ENCODE results near the gene WDR20. TPM values are rescaled to one million over a fixed set of nuclear protein-coding genes. Genes with fewer than 3 reads are reported as not detected.

WDR20 gene
- total and polyA plus RNA-seq, 10 of the 15 experiments (the other 5 are each of a cell fraction or from before 2014, with no cell fraction given): 9.1 to 25.9 (median 18.4) TPM

- Histone ChIP-seq H3K27ac (ENCODE audit: control insufficient read depth, insufficient read depth) (no peak overlapping the region), H3K4me2 (ENCODE audit: control insufficient read depth, insufficient read depth) (no peak overlapping the region), H3K27me3 (replicated peaks in 1 of 2; ENCODE audit: control insufficient read depth in 2 of 2, insufficient read depth in 2 of 2, low read length in 1 of 2) (no peaks in the 10 kb centered on the region), H2AFZ (ENCODE audit: control insufficient read depth, low read depth, low read length) (no peak overlapping the region), H4K20me1 (ENCODE audit: control insufficient read depth, insufficient read depth) (peaks cover 3% of the 10 kb centered on the region; the same call in 1 of the 2 replicates), H3K4me3 (no peak overlapping the region), H3K79me2 (ENCODE audit: control insufficient read depth, insufficient read depth, low read length) (peaks cover 38% of the 10 kb centered on the region), H3K9ac (ENCODE audit: control insufficient read depth, insufficient read depth, low read length) (no peak overlapping the region), H3K9me3 (replicated peaks; ENCODE audit: control insufficient read depth, insufficient read depth, low read length) (no peaks in the 10 kb centered on the region; the same call in 2 of the 3 replicates), H3K36me3 (ENCODE audit: control insufficient read depth in 2 of 2, insufficient read depth in 2 of 2, low read length in 1 of 2) (peaks cover 0 to 7% of the 10 kb centered on the region in 2 experiments; a peak in 2 of 4 replicates), H3K4me1 (ENCODE audit: control insufficient read depth, insufficient read depth, low read length) (peaks cover 4% of the 10 kb centered on the region; the same call in 1 of the 2 replicates)
- SMC1A ChIA-PET (ENCODE audit: uncharacterized antibody, unreplicated experiment): interaction anchor here (1.0 kb wide), 1 partner anchor 50 kb away, joined by 3 read pairs; no protein-coding TSS in a partner anchor
- DNase-seq (ENCODE audit: low read depth, low spot score) (no peak), FAIRE-seq (no peak), ATAC-seq (no peak)
- no peak for TF ChIP-seq SRF (IDR thresholded peaks at IDR 0.05; ENCODE audit: low read depth in 2 of 2, low read length in 2 of 2)
- TF ChIP-seq, protein P1, sequence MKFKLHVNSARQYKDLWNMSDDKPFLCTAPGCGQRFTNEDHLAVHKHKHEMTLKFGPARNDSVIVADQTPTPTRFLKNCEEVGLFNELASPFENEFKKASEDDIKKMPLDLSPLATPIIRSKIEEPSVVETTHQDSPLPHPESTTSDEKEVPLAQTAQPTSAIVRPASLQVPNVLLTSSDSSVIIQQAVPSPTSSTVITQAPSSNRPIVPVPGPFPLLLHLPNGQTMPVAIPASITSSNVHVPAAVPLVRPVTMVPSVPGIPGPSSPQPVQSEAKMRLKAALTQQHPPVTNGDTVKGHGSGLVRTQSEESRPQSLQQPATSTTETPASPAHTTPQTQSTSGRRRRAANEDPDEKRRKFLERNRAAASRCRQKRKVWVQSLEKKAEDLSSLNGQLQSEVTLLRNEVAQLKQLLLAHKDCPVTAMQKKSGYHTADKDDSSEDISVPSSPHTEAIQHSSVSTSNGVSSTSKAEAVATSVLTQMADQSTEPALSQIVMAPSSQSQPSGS (IDR thresholded peaks at IDR 0.05; ENCODE audit: low read length): no peak
- no peak for TF ChIP-seq PAX8 (IDR thresholded peaks at IDR 0.05)
- TF ChIP-seq TCF12 (IDR thresholded peaks at IDR 0.05; ENCODE audit: low read depth, low read length): no peak
- TF ChIP-seq SUPT20H (IDR thresholded peaks at IDR 0.05; ENCODE audit: borderline replicate concordance, control insufficient read depth, low read depth, low read length): no peak
- TF ChIP-seq, protein P2, sequence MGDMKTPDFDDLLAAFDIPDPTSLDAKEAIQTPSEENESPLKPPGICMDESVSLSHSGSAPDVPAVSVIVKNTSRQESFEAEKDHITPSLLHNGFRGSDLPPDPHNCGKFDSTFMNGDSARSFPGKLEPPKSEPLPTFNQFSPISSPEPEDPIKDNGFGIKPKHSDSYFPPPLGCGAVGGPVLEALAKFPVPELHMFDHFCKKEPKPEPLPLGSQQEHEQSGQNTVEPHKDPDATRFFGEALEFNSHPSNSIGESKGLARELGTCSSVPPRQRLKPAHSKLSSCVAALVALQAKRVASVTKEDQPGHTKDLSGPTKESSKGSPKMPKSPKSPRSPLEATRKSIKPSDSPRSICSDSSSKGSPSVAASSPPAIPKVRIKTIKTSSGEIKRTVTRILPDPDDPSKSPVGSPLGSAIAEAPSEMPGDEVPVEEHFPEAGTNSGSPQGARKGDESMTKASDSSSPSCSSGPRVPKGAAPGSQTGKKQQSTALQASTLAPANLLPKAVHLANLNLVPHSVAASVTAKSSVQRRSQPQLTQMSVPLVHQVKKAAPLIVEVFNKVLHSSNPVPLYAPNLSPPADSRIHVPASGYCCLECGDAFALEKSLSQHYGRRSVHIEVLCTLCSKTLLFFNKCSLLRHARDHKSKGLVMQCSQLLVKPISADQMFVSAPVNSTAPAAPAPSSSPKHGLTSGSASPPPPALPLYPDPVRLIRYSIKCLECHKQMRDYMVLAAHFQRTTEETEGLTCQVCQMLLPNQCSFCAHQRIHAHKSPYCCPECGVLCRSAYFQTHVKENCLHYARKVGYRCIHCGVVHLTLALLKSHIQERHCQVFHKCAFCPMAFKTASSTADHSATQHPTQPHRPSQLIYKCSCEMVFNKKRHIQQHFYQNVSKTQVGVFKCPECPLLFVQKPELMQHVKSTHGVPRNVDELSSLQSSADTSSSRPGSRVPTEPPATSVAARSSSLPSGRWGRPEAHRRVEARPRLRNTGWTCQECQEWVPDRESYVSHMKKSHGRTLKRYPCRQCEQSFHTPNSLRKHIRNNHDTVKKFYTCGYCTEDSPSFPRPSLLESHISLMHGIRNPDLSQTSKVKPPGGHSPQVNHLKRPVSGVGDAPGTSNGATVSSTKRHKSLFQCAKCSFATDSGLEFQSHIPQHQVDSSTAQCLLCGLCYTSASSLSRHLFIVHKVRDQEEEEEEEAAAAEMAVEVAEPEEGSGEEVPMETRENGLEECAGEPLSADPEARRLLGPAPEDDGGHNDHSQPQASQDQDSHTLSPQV (IDR thresholded peaks at IDR 0.05): no peak
- no peak for TF ChIP-seq CBX5 (IDR thresholded peaks at IDR 0.05; ENCODE audit: low read depth)
- TF ChIP-seq RELA (IDR thresholded peaks at IDR 0.05; ENCODE audit: borderline replicate concordance, partially characterized antibody): no peak
- no peak for TF ChIP-seq RUNX3 (IDR thresholded peaks at IDR 0.05; ENCODE audit: low read length)
- no peak for TF ChIP-seq HSF1 (IDR thresholded peaks at IDR 0.05; ENCODE audit: low read depth, low read length)
- no peak for TF ChIP-seq BRCA1 (IDR thresholded peaks at IDR 0.05; ENCODE audit: low read depth, low read length)
- no peak for TF ChIP-seq ATF7 (IDR thresholded peaks at IDR 0.05; ENCODE audit: low read depth)
- TF ChIP-seq, protein P3, sequence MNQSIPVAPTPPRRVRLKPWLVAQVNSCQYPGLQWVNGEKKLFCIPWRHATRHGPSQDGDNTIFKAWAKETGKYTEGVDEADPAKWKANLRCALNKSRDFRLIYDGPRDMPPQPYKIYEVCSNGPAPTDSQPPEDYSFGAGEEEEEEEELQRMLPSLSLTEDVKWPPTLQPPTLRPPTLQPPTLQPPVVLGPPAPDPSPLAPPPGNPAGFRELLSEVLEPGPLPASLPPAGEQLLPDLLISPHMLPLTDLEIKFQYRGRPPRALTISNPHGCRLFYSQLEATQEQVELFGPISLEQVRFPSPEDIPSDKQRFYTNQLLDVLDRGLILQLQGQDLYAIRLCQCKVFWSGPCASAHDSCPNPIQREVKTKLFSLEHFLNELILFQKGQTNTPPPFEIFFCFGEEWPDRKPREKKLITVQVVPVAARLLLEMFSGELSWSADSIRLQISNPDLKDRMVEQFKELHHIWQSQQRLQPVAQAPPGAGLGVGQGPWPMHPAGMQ (IDR thresholded peaks at IDR 0.05; ENCODE audit: borderline replicate concordance): no peak
- no peak for TF ChIP-seq YBX1 (IDR thresholded peaks at IDR 0.05)
- TF ChIP-seq NFXL1 (IDR thresholded peaks at IDR 0.05; ENCODE audit: borderline replicate concordance): no peak
- no peak for TF ChIP-seq FOXK2 (IDR thresholded peaks at IDR 0.05)
- no peak for TF ChIP-seq SPI1 (IDR thresholded peaks at IDR 0.05; ENCODE audit: borderline replicate concordance, insufficient read depth, low read depth, low read length)
- no peak for TF ChIP-seq ZZZ3 (IDR thresholded peaks at IDR 0.05; ENCODE audit: control insufficient read depth, insufficient read length, low read depth)
- CTCF ChIA-PET: no interaction called here
- WGBS (ENCODE audit: insufficient coverage, insufficient replicate concordance, low lambda C conversion rate, missing lambda C conversion rate): over 99% methylated on average over 7 of the region's 7 CpGs
- intact Hi-C loops (cut with micrococcal nuclease; ENCODE audit: unreplicated experiment) (no loop called here), in situ Hi-C loops (cut with MboI) (no loop called here)
- no TSS peak for BruUV-seq (replicated peaks)
- POLR2A ChIA-PET: no interaction called here
- RAD21 ChIA-PET (ENCODE audit: unreplicated experiment): no interaction called here
These were observed 10.4 kb downstream of the WDR20 start for GRCh38 chr14:102150083-102150482.

Data from GM12878 (cell line).